ENCODE data around the gene OR52E5.

OR52E5 gene

DNA sequence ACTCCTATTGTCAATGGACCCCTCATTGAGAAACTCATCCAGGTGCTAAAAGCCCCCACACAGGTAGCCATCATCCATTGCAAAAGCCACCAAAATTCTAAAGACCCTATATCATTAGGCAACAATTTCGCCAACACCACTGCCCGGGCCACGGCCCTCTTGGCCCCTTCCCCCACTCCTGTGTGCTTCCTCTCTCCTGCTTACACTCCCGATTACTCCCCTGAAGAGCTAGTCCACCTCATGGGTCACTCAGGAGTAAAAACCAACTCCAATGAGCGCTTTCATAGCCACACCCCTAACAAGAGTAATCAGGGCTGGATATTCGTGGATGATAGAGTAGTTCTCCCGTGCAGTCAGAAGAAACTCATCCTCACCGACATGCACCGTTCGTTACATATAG is 40.1 kb downstream of the OR52E5 start:
- no peak for DNase-seq (ENCODE audit: low spot score)

DNA sequence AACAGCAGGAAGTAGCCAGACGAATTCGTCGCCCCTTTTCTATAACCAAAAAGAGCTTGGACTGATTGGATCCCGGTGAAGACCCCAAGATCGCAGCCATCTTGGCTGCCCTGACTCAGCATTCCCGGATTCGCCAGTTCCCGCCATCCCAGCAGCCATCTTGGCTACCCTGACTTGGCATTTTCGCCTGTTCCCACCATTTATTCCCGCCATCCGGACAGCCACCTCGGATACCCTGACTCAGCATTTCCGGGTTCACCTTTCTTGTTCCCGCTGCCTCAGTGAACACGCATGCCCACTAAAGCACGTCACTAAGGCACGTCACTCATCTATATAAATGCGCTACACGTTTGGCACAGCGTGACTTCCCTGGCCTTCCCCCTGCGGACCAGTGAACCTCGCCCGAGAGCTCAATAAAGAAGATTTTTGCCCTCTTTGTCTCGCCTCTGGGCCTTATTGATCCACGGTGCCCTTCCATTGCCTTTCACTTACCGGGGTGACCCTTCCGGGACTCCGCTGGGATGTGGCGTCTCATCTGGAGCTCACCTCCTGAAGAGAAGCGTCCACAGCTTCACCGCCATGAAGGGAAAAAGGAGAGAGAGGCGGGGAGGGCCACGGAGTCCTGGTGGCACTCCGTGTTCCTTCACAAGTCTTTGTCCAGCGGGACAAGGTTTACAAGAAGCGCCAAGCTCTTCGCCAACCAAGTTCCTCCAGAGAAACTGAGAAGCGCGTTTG is 45.0 kb downstream of the OR52E5 start:
- DNase-seq (ENCODE audit: low spot score) = no peak

DNA sequence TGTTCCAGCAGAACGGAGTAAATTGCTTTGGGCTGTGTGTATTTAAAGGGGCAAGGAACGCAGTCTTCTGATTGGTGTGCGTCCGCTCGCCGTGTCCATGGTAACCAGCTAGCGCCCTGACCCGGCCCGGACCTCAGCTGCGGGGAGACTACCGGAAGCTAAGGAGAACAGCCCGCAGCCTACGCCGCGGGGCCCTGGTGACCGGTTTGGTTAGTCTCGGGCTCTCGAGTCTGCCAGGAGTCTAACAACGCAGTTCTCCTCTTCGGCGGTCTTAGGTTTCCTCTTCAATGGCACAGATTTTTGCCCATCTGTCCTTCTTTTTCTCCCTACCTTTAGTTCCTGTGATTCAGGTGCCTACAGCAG is 45.6 kb downstream of the OR52E5 start:
- DNase-seq (ENCODE audit: low spot score) = no peak

DNA sequence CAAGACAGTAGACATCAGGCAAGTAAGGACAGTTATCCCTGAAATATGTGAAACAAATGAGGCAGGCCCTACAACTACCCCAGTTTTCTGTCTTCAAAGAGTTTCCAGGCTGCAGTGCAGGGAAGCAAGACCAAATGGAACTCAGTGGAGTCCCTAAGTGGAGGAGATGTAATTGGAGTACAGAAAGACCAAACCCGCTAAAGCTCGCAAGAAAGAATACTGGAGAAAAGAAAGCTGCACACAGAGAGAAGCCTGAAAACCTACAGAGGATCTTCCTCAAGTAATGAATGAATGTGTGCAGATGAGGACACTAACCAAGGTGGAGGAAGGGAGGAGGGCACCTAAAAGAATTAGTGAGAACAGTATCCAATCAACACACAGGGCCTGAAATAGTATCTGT is 47.7 kb downstream of the OR52E5 start:
- DNase-seq (ENCODE audit: low spot score) = no peak

DNA sequence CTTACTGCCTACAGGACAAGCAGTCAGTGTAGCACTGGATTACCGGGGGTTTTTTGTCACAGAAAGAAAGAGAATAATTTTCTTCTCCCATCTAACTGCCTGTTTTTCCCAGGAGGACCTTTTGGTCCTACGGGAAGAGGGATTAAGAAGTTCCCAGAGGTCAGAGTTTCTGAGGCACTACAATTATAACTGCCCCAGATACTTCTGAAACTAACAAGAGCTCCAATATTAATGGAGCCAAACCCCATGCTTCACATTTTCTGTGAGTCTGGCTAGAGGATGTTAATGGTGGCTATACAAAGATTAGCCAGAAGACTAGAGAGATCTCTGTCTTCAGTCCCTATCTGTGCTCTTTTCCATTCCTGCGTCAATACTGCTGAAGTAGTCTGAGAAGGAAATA is 48.9 kb downstream of the OR52E5 start, which contains the start of gene OR56A3:
TSS of gene OR56A3 (plus strand) at position 301 of the 400 bp plus-strand sequence. CDS start 5,096 bp downstream, outside the sequence.
- no peak for DNase-seq (ENCODE audit: low spot score)

Measured in hepatic stellate cell (primary cell).